CD4-positive, alpha-beta T cell treated with Interleukin-17A for 4 hours (primary cell): ENCODE data around the gene AGGF1.
A peak's percentile ranks its signal among the peaks of the same experiment; 100 is the strongest.
"Not testable (repeated sequence)": the region's sequence is repeated elsewhere in the genome, so short reads cannot be mapped to it uniquely, and the experiment has no call there.

Experiments
- DNase-seq: peaks from one replicate; pipeline ENCODE4 v3.0.0-alpha.2; 2020; ENCODE audit warnings: mixed read lengths

AGGF1 gene

DNA sequence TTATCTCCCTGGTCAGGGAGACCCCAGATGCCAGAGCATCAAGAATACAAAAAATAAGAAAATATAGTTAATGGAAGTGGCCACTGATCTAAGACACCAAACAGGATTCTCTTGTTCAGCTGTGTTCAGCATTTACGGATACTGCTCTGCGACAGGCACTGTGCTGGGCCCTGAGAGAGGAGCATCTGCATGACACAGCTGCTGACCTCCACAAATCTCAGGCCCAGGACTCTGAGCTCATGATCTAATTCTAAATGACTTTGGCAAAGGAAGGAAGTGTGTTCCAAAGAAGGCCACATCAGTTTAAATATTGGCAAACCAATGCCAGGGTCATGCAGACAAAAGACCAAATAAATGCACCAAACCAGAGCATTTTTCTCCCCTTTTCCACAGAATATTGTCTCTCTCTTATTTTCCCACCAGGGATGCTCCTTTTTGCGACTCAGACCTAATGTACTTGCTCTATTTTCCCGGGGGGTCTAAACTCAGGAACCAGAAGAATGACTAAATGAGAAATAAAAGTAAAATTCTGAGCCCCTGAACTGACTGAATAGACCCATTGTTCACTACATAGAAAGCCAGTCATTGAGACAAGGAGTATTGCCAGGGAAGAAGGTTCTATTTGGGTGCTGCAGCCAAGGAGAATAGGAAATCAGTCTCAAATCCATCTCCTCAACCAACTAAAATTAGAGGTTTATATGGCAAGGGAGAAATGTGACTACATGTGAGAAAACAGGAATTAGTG, 1.4 kb upstream of the AGGF1 start:
- no peak for DNase-seq

DNA sequence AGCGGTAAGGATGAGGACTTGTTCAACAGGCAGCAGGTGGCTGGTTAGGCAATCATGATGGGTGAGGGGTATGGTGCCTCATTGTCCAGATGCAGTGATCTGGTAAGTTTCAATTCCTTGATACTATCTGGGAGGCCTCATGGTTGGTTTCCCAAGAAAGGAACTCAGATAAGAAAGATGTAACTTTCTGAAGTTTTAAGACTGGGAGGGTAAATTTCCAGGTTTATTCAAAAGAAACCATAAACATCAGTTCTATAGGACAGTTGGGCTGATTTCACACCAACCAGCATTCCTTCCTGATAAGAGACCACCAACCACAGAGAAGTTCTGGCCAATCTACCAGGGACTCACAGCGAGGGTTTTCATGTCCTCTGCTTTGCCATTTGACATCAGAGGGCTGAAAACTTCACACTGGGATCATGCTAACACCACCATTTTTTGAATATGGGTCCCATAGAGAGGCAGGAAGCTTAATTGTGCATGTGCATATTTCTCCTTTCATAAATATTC, 773 bp upstream of the AGGF1 start:
- no peak for DNase-seq

DNA sequence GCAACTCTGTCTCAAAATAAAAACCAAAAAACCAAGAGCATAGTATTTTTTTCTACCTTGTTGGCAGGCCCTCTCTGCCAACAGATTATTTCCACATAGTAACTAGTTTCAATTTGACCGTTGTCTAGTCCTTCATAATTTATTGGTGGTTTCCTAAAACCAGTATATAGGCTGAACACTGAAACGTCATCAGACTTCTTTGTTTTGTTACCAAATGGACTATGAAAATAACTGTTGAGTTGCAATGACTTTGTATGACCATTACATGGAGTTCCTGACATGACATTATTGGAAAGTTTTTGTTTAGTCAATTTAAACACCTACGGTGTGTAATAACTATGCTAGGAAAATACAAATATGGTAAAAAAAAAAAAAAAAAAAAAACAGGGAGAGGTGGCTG, 1.7 kb downstream of the AGGF1 start:
- no peak for DNase-seq

DNA sequence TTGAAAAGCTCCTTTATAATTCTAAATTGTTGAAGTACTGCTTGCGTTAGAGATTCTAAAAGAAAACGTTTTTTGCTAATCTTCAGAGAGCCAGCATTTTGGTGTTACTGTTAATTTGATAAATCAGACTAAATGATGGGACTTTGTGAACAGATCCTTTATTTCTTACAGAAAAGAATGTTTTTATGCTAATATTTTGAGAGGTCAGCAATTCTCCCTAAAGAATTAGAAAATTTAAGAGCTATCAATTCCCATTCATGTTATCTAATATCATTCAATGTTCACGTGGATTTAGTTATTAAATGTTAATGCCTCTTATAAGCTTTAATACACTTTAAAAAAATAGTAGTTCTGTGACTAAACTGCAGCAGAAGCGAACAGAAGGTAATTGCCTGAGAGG, 2.4 kb downstream of the AGGF1 start:
- no peak for DNase-seq

DNA sequence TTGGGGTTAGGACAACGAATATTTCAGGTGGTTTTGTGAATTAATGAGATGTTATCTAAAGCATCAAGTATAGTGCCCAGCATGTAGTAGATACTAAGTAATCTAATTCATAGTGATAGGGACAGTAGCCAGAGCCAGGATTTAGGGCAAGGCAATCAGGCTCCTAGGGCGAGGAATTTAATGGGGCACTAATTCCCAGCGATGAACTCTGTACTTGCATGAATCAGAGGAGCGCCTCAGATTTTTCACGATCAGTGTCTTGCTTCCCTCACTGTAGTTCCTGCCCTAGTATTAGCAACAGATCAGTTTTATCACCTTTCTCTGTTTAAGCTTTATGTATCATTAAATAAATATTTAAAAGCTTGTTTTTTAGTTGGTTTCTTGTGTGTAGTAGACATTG, 3.1 kb downstream of the AGGF1 start:
- no peak for DNase-seq

DNA sequence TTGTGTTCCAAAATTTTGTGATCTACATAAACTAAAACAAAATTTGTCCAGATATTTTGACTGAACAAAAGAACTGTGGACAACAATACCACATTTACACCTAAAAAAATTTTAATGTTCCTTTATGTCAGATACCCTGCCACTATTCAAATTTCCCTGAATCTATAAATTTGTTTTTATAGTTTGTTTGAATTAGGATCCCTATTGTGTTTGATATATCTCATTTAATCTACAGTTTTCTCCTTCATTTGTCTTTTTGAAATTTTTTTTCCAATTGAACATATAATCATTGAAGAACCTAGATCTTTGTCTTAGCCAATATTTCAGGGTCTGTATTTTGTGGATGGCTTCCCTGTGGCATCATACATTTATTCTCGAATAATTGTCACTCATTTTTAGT, 5.7 kb downstream of the AGGF1 start:
- no peak for DNase-seq

DNA sequence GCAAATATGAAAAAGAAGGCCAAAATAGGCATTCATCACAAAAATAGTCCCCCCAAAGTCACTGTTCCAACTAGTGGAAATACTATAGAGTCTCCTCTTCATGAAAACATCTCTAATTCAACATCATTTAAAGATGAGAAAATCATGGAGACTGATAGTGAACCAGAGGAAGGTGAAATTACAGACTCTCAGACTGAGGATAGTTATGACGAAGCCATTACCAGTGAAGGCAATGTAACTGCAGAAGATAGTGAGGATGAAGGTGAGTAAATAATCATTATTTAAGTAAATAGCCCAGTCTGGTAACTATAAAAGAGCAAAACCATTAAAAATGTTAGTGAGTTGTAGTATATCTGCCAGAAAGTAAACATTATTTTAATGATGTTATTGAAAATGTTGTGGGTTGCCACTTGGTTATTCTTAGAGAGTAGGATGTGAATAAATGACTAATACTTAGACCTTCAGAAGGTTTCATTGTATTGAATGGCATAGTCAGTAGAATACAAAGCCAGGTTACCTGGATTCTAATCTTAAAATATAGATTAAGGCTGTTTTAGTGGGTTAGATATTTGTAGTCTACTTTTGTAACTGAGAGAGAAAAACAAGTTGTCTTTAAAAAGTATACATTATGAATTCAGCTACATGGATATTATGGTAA, 16.3 kb downstream of the AGGF1 start:
- DNase-seq: no peak

DNA sequence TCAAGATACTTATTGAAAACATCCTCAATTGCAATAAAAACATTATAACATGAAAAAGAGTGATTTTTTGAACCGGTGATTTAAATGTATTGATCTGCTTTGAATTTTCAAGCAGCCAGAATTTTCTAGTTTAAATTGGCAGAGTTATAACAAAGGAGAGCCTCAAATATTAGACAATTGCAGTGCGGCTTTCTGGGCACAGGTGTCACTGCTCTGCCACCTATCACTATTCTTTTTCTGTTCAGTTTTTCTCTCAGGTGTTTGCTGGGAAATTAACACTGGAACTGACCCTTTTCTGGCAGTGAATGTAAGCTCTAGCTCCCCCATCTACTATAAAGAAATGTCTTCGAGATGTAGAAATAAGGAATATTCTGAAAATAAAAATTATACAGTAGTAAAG, 33.8 kb downstream of the AGGF1 start:
- no peak for DNase-seq

DNA sequence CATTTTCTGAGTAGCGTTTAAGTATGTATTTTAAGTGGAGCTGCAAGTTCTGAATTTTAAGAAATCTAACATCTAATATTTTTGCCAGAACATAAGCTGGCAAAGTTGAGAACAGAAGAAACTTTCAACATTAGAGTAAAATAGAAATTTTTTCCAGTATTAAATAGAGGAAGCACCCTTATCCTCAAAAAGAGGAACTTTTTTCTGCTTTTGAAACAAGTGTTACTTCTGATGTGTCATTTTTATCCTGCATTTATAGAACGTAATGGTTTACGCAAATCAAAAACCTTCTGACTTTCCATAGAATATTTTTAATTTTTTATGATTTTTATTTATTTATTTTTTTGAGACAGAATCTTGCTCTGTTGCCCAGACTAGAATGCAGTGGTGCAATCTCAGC, 35.1 kb downstream of the AGGF1 start:
- no peak for DNase-seq

DNA sequence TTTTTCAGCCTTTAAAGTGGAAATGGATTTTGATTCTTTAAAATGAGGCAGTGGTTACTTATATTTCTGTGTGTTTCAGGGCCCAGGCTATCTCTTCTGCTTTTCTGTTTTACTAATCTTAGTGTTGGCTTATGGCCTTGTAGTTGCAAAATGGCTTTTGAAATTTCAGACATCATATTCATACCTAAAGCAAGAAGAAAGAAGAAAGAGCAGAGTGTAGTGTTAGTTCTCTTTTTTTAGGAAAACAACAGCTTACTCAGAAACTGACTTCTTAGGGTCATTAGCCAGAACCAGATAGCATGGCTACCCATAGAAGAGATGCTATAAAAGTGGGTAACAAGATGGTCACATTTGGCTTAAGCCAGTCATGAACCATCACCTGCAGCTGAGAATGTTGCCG, 36.0 kb downstream of the AGGF1 start:
- DNase-seq: no peak

DNA sequence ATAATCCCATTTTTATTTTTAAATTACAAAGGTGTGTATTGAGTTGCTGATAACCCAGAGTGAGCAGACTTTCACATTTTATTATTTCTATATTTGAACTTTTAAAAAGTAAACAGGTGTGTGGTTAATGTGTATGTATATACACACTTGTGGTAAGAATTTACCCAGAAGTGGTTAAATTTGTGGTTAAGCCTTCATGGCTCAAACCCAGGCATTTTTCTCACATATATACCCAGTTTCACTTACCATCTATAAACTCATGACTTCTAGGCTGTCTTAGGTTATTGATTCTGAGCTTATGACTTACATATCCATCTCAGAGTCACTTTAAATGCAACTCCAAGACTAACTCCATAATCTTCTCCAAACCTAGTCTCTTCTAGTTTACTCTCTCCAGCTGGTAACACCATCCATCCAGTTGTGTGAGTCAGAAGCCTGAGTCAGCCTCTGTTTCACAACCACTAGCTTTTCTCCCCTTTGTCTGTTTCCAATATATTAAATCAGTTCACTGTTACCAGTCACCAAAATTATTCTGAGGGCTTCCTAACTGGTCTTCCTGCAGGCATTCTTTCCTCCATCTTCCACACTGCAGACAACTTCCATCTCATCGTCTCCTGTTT, 36.7 kb downstream of the AGGF1 start:
- DNase-seq: no peak

DNA sequence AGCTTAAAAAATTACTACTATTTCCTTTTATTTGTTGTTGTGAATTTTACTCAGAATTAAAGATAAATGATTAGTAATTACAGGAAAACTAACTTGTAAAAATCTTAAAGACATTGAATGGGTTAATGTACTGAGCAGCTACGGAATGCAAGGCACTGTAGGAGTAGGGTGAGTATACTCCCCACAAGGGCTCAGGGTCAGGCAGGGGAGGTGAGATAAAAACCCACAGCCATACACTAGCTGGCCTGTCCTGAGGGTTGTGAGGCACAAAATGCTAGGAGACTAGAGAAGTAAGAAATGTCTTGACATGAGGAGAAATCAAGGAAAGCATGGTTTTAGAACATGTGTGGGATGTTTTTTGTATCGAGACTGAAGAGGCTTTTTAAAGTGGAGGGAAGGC, 43.5 kb downstream of the AGGF1 start:
- DNase-seq: no peak

DNA sequence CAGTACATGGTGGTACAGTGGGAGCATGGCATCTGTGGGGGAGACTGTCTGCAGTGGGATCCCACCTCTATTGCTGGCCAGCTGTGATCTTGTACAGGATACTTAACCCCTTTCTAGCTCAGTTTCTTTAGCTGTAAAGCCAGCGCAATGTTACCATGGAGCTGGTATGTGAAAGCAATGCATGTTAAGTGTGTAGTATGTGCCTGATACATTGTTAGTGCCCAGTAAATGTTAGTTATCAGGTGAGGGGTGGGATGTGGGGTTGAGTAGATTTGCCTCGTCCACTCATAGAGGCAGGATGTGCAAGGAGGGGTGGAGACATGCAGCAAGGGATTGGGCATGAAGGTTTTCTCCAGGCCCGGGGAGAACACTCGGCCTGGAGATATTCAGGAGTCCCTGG, 44.5 kb downstream of the AGGF1 start:
- no peak for DNase-seq

DNA sequence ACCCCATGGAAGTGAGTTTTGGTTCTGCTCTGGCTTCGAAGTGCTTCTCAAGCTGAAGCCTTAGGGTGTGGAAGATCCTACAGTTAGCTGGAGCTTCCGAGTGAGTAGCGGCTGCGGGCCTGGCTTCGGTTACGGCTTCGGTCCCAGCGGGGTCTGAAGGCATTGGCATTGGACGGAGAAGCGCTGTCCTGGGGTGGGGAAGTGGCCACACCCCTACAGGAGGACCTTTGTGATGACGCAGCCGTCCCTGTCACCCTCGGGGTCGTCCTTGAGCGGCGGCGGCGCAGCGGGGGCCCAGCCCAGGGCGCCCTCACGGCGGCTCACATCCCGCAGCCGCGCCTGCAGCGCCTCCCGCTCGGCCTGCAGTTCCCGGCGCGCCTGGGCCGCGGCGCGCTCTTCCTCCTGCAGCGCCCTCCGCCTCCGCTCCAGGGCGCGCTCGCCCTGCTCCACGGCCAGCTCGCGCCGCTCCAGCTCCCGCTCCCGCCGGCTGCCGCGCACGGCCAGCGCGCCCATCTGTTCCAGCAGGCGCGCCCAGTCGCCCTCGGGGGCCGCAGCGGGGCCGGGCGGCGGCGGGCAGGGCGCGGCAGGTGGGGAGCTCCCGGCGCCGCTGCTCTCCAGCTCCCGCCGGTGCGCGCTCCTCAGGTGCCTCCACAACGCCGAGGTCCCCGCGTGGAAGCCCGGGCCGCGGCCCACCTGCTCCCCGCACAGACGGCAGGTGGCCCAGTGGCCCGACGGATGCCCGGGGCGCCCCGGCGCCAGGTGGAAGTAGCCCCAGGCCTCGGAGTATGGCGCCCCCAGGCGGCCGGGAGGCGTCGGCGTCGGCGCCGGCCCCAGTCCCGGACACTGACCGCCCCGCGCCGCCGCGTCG, 47.0 kb downstream of the AGGF1 start:
- peak; percentile 63 for DNase-seq

DNA sequence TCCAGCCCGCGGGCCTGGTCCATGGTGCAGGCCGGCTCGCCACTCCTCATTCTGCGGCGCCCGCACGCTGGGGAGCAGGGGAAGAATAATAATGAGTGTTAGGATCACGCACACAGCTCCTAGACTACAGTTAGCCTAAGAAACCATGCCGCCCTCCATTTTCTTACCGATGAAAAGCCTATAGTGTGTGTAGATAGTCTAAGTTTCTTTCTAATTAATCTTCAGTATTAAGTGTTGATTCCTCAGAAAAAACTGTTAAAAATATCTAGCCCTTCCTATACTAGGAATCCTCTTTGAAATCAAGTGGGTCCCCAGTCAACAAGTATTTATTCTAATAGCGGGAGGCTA, 47.6 kb downstream of the AGGF1 start:
- no peak for DNase-seq

DNA sequence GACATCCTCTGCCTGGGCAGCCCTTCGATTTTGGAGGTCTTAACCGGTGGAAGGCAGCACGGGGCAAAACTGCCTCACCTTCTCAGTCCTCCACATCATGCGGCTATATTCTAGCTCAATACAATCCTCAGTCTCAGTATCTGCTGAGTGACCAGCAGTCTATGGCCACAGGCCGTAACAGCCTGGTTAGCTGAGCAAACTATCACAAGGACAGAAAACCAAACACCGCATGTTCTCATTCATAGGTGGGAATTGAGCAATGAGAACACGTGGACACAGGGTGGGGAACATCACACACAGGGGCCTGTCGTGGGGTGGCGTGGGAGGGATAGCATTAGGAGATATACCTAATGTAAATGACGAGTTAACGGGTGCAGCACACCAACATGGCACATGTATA, 50.3 kb downstream of the AGGF1 start:
- DNase-seq: not testable (repeated sequence)

DNA sequence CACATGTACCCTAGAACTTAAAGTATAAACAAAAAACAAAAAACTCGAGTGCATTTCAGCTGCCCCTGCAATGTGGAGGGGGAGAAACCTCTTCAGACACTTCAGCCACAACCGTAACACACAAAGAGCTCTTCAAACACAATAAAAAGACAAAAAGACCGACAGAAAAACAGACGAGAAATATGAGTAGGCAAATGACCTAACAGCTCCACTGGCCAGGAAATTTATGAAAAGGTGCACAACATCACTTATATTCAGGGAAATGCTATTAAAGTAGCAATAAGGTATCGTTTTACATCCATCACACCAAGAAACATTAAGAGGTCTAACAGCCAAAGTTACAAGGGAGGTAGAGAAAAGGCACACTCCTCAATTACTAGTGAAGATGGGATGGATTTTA, 50.7 kb downstream of the AGGF1 start:
- no peak for DNase-seq

DNA sequence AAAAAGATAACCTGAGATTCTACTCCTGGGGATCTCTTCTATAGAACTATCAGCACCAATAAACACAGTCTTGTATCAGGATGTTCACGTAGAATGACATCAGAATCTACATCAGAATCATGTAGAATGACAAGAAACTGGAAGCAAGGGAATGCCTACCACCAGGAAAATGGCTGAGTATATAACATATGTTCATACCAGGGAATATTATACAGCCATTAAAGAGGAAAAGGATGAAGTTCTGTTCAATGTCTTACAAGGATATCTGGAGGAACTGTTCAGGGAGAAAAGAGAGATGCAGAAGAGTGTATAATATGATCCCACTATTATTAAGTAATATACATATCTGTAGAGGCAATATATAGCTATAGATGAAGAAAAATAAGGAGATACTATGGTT, 52.1 kb downstream of the AGGF1 start:
- no peak for DNase-seq

DNA sequence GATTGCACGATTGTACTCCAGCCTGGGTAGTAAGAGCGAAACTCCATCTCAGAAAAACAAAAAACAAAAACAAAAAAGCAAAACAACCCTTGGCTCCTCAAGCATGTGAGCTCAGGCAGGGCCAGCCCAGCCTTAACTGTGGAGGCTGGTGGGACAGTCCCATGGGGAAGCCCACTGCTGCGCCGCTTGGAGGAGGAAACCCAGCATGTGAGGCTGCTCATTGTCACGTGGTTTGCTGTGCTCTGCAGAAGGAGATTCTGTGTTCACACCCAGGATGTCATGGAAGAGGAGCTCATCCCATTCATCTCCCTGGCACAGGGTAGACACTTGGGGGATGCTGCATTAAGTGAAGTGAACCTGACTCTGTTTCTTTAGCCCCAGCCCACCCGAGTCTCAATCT, 52.9 kb downstream of the AGGF1 start:
- DNase-seq: no peak

DNA sequence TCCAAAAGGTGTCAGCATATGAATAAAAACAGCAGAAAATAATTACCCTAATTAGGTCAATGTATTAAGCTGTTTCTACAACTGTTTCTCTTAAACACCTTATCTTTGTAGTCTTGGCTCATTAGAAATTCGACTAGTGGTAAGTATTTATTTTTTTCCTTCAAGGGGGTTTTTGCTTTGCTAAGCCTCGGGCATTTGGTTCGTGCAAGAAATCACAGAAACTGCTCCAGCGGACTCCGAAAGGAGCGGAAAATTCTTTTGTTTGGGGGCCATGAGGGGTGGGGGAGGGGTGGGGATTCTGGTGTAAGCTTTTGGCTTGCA, 56.1 kb downstream of the AGGF1 start:
- DNase-seq: no peak

DNA sequence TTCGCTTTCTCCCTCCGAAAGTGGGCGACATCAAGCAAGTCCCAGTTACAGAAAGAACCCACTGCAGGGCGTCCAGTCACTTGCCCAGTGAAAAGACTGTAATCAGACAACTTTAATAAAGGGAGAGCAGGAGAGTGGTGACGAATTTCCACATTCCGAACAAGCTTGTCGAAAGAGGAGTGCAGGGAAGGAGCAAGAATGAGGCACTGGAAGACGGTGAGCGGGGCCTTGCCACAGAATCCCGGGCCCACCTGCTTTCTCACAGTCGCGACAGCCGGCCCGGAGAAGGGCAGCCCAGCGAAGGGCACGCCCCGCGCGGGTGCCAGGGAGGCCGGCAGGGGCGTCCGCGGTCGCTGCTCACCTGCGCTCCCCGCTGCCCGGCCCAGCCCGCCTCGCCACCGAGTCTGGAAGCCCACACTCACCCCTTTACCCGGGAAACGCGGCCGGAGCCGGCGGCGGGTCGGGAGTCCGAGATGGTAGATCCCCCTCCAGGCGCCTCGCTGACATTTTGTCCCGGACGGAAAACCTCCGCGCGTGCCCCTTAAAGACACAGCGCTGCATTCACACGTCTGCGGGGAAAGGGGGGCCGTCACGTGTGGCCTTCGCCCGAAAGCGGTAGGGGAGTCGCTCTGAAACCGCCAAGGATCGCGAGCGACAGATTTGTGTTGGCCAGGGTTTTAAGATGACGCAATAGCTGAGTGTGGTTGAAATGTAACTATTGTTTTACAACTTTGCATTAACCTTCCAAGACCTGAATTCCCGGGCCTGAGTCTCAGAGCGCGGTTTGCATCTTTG, 56.7 kb downstream of the AGGF1 start, which contains the start of gene ZBED3:
TSS of gene ZBED3 (minus strand) at position 597 of the 795 bp plus-strand sequence. CDS start 9,407 bp downstream, outside the sequence.
- DNase-seq: peak; percentile 63

DNA sequence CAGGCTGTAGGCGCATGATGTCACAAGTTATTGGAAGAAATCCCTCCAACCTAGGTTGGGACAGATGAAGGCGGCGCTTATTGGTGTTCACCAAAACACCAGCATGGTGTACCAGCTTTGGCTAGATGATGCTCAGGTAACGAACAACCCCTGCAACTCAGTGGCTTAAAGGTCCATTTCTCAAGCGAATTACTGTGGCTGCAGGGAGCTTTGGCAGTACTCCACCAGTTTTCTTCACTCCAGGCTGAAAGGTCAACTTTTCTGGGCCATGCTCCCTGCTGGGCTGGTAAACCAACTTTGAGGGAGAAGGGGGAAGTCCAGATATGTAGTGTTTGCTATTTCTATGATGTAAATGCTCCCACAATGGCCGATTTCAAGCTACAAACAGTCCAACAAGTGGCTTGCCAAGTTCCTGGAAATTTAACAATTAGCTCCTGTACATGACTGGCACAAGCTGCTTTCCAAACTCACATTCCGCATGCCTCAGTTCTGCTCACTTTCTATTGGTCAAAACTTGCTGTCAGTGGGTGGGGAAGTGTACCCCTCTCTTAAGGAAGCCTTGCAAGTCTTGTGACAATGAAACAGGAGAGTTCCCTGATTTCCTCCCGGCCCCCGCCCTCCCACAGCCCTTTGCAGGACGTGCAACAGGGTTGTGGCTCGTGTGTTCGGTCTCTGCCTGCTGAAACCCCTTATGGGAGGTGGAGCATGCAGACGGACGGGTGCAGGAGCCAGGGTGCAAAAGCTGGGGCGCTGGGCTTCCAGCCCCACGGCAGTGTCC, 57.5 kb downstream of the AGGF1 start:
- no peak for DNase-seq
